Measurements from ENCODE around the gene FADS1.

FADS1 gene

GRCh38 chr11:61756452-61757212 is 60.2 kb downstream of the FADS1 start:
- Histone ChIP-seq H3K36me3 (ENCODE audit: control insufficient read depth, insufficient read depth, low read length) (no peaks in the 10 kb centered on the region), H3K4me3 (ENCODE audit: low read length) (no peak overlapping the region), H3K4me1 (ENCODE audit: control insufficient read depth, insufficient read depth, low read length) (peaks cover 3% of the 10 kb centered on the region; the same call in 1 of the 2 replicates), H3K9me3 (ENCODE audit: control insufficient read depth, insufficient read depth, low read length) (no peaks in the 10 kb centered on the region), H3K27me3 (ENCODE audit: control insufficient read depth, insufficient read depth, low read length) (peaks cover 10% of the 10 kb centered on the region), H3K27ac (ENCODE audit: low read length) (no peak overlapping the region)
- no CpG with 5 or more reads among the region's 9 CpGs for WGBS (ENCODE audit: insufficient coverage, insufficient read length)
- no peak for DNase-seq (ENCODE audit: low read depth, low spot score)

- WGBS (ENCODE audit: insufficient coverage, insufficient read length): no CpG with 5 or more reads among the region's 4 CpGs
- Histone ChIP-seq H3K4me3 (ENCODE audit: low read length) (no peak overlapping the region), H3K36me3 (ENCODE audit: control insufficient read depth, insufficient read depth, low read length) (no peaks in the 10 kb centered on the region), H3K27me3 (ENCODE audit: control insufficient read depth, insufficient read depth, low read length) (peaks cover 10% of the 10 kb centered on the region), H3K9me3 (ENCODE audit: control insufficient read depth, insufficient read depth, low read length) (no peaks in the 10 kb centered on the region), H3K4me1 (ENCODE audit: control insufficient read depth, insufficient read depth, low read length) (0 out of 2 replicates have a peak, but pooled peaks cover 3% of the 10 kb centered on the region), H3K27ac (ENCODE audit: low read length) (no peak overlapping the region)
- no peak for DNase-seq (ENCODE audit: low read depth, low spot score)
Measured at GRCh38 chr11:61756147-61756451, 60.7 kb downstream of the FADS1 start.

GRCh38 chr11:61754534-61755482 is 62.0 kb downstream of the FADS1 start:
- Histone ChIP-seq H3K9me3 (ENCODE audit: control insufficient read depth, insufficient read depth, low read length) (no peaks in the 10 kb centered on the region), H3K36me3 (ENCODE audit: control insufficient read depth, insufficient read depth, low read length) (no peaks in the 10 kb centered on the region), H3K27me3 (ENCODE audit: control insufficient read depth, insufficient read depth, low read length) (peaks cover 10% of the 10 kb centered on the region), H3K4me1 (ENCODE audit: control insufficient read depth, insufficient read depth, low read length) (peaks cover 6% of the 10 kb centered on the region), H3K27ac (ENCODE audit: low read length) (no peak overlapping the region), H3K4me3 (ENCODE audit: low read length) (no peak overlapping the region)
- no peak for DNase-seq (ENCODE audit: low read depth, low spot score)
- no CpG with 5 or more reads among the region's 31 CpGs for WGBS (ENCODE audit: insufficient coverage, insufficient read length)

- no CpG with 5 or more reads among the region's 5 CpGs for WGBS (ENCODE audit: insufficient coverage, insufficient read length)
- Histone ChIP-seq H3K27ac (ENCODE audit: low read length) (no peak overlapping the region), H3K4me1 (ENCODE audit: control insufficient read depth, insufficient read depth, low read length) (peaks cover 8% of the 10 kb centered on the region), H3K27me3 (ENCODE audit: control insufficient read depth, insufficient read depth, low read length) (peaks cover 10% of the 10 kb centered on the region), H3K36me3 (ENCODE audit: control insufficient read depth, insufficient read depth, low read length) (no peaks in the 10 kb centered on the region), H3K4me3 (ENCODE audit: low read length) (no peak overlapping the region), H3K9me3 (ENCODE audit: control insufficient read depth, insufficient read depth, low read length) (no peaks in the 10 kb centered on the region)
- DNase-seq (ENCODE audit: low read depth, low spot score): no peak
Measured at GRCh38 chr11:61753672-61754071, 63.1 kb downstream of the FADS1 start.

GRCh38 chr11:61752925-61753521 is 63.8 kb downstream of the FADS1 start:
- H3K36me3 ChIP-seq (ENCODE audit: control insufficient read depth, insufficient read depth, low read length): no peaks in the 10 kb centered on the region
- peaks cover 10% of the 10 kb centered on the region for H3K27me3 ChIP-seq (ENCODE audit: control insufficient read depth, insufficient read depth, low read length)
- WGBS (ENCODE audit: insufficient coverage, insufficient read length): no CpG with 5 or more reads among the region's 17 CpGs
- no peaks in the 10 kb centered on the region for H3K9me3 ChIP-seq (ENCODE audit: control insufficient read depth, insufficient read depth, low read length)
- H3K4me3 ChIP-seq (ENCODE audit: low read length): peak overlapping the region; percentile 54; the same call in 1 of the 2 replicates
- no peak for DNase-seq (ENCODE audit: low read depth, low spot score)
- H3K27ac ChIP-seq (ENCODE audit: low read length): no peak overlapping the region
- peaks cover 8% of the 10 kb centered on the region for H3K4me1 ChIP-seq (ENCODE audit: control insufficient read depth, insufficient read depth, low read length)

GRCh38 chr11:61752117-61752924 is 64.5 kb downstream of the FADS1 start, which contains the start of gene MYRF:
TSS of gene MYRF (plus strand) at chr11:61752636. CDS start at chr11:61752745, 109 bp downstream.
- Histone ChIP-seq H3K27ac (ENCODE audit: low read length) (no peak within 1 kb of the TSS), H3K4me1 (ENCODE audit: control insufficient read depth, insufficient read depth, low read length) (peaks cover 8% of the 10 kb centered on the region), H3K27me3 (ENCODE audit: control insufficient read depth, insufficient read depth, low read length) (peaks cover 10% of the 10 kb centered on the region), H3K9me3 (ENCODE audit: control insufficient read depth, insufficient read depth, low read length) (no peaks in the 10 kb centered on the region), H3K36me3 (ENCODE audit: control insufficient read depth, insufficient read depth, low read length) (no peaks in the 10 kb centered on the region), H3K4me3 (ENCODE audit: low read length) (peak within 1 kb of the TSS; percentile 54; the same call in 1 of the 2 replicates)
- no CpG with 5 or more reads among the region's 93 CpGs for whole genome bisulfite sequencing (ENCODE audit: insufficient coverage, insufficient read length)
- no peak for DNase-seq (ENCODE audit: low read depth, low spot score)

- Histone ChIP-seq H3K27me3 (ENCODE audit: control insufficient read depth, insufficient read depth, low read length) (peaks cover 10% of the 10 kb centered on the region), H3K27ac (ENCODE audit: low read length) (no peak overlapping the region), H3K36me3 (ENCODE audit: control insufficient read depth, insufficient read depth, low read length) (no peaks in the 10 kb centered on the region), H3K4me3 (ENCODE audit: low read length) (no peak overlapping the region), H3K9me3 (ENCODE audit: control insufficient read depth, insufficient read depth, low read length) (no peaks in the 10 kb centered on the region), H3K4me1 (ENCODE audit: control insufficient read depth, insufficient read depth, low read length) (peaks cover 8% of the 10 kb centered on the region)
- DNase-seq (ENCODE audit: low read depth, low spot score): no peak
- WGBS (ENCODE audit: insufficient coverage, insufficient read length): no CpG with 5 or more reads among the region's 14 CpGs
Measured at GRCh38 chr11:61751384-61751783, 65.4 kb downstream of the FADS1 start.

- Histone ChIP-seq H3K9me3 (ENCODE audit: control insufficient read depth, insufficient read depth, low read length) (no peaks in the 10 kb centered on the region), H3K27me3 (ENCODE audit: control insufficient read depth, insufficient read depth, low read length) (peaks cover 10% of the 10 kb centered on the region), H3K27ac (ENCODE audit: low read length) (no peak overlapping the region), H3K4me3 (ENCODE audit: low read length) (no peak overlapping the region), H3K4me1 (ENCODE audit: control insufficient read depth, insufficient read depth, low read length) (peaks cover 5% of the 10 kb centered on the region), H3K36me3 (ENCODE audit: control insufficient read depth, insufficient read depth, low read length) (no peaks in the 10 kb centered on the region)
- no CpG with 5 or more reads among the region's 5 CpGs for WGBS (ENCODE audit: insufficient coverage, insufficient read length)
- no peak for DNase-seq (ENCODE audit: low read depth, low spot score)
Measured at GRCh38 chr11:61750631-61751273, 66.1 kb downstream of the FADS1 start.
